Lower leg skin (tissue), 3 donors: ENCODE data around the gene PNRC1.

ENCODE experiments used
- CTCF ChIP-seq, 3 donors: fragments of 450-650 bp; IDR thresholded peaks; one replicate each; pipeline ENCODE4 v1.5.1; 2016; ENCODE audit warnings: antibody characterized with exemption in 3 of 3, mild to moderate bottlenecking in 3 of 3, moderate library complexity in 2 of 3
- POLR2A ChIP-seq, 2 donors: fragments of 450-650 bp; IDR thresholded peaks; one replicate each; pipeline ENCODE4 v1.6.1; 2016 to 2017; ENCODE audit warnings: antibody characterized with exemption in 2 of 2, mild to moderate bottlenecking in 1 of 2, moderate library complexity in 1 of 2

GRCh38 chr6:89042664-89043063 is 37.9 kb upstream of the PNRC1 start:
- TF ChIP-seq CTCF (IDR thresholded peaks at IDR 0.05) (no peak), POLR2A (IDR thresholded peaks at IDR 0.05) (no peak)
